SK-N-SH treated with all-trans-retinoic acid at 6 μM for 48 hours (cell line): Measurements from ENCODE around the gene PARK7.

Experiments
- ATAC-seq: fragments of 200-7000 bp; cut with Tn5 transposase; 3 replicates; pipeline ENCODE4 v1.9.1; 2020; ENCODE audit warnings: mild to moderate bottlenecking, moderate library complexity
- ARNTL ChIP-seq: fragments of 450-650 bp; formaldehyde crosslinking; IDR thresholded peaks from 2 replicates; pipeline ENCODE4 v1.5.0; 2020; ENCODE audit warnings: low read depth, mild to moderate bottlenecking, moderate library complexity, borderline replicate concordance
- BACH2 ChIP-seq: fragments of 250-450 bp; sonication (Bioruptor Pico); IDR thresholded peaks from 2 replicates; pipeline ENCODE4 v1.9.0; 2021; ENCODE audit warnings: mild to moderate bottlenecking, borderline replicate concordance
- CSDC2 ChIP-seq: fragments of 250-450 bp; sonication (Bioruptor Pico); IDR thresholded peaks from 2 replicates; pipeline ENCODE4 v1.5.0; 2020; ENCODE audit warnings: mild to moderate bottlenecking, moderate library complexity
- CSRNP3 ChIP-seq: fragments of 250-450 bp; sonication (Bioruptor Pico); IDR thresholded peaks from 2 replicates; pipeline ENCODE4 v1.5.1; 2021; ENCODE audit warnings: mild to moderate bottlenecking, moderate library complexity
- ESRRG ChIP-seq: fragments of 250-450 bp; sonication (Bioruptor Pico); IDR thresholded peaks from 2 replicates; pipeline ENCODE4 v1.6.1; 2021; ENCODE audit warnings: mild to moderate bottlenecking
- GLIS3 ChIP-seq: fragments of 250-450 bp; sonication (Bioruptor Pico); IDR thresholded peaks from 2 replicates; pipeline ENCODE4 v1.5.0; 2020; ENCODE audit warnings: mild to moderate bottlenecking, moderate library complexity
- ISL1 ChIP-seq: fragments of 250-450 bp; sonication (Bioruptor Pico); IDR thresholded peaks from 2 replicates; pipeline ENCODE4 v2.1.2; 2022; ENCODE audit warnings: mild to moderate bottlenecking, moderate library complexity
- OSR1 ChIP-seq: fragments of 250-450 bp; sonication (Bioruptor Pico); IDR thresholded peaks from 2 replicates; pipeline ENCODE4 v1.8.0; 2022; ENCODE audit warnings: moderate library complexity, mild to moderate bottlenecking, inconsistent platforms
- PATZ1 ChIP-seq: fragments of 250-450 bp; sonication (Bioruptor Pico); IDR thresholded peaks from 2 replicates; pipeline ENCODE4 v1.8.0; 2020; ENCODE audit warnings: mild to moderate bottlenecking, moderate library complexity, borderline replicate concordance
- POU6F1 ChIP-seq: fragments of 250-450 bp; sonication (Bioruptor Pico); IDR thresholded peaks from 2 replicates; pipeline ENCODE4 v1.8.0; 2021; ENCODE audit warnings: low read depth, mild to moderate bottlenecking, moderate library complexity, borderline replicate concordance
- PPARA ChIP-seq: fragments of 250-450 bp; sonication (Bioruptor Pico); IDR thresholded peaks from 2 replicates; pipeline ENCODE4 v1.5.0; 2020; ENCODE audit warnings: mild to moderate bottlenecking, borderline replicate concordance
- RARB ChIP-seq: fragments of 250-450 bp; sonication (Bioruptor Pico); IDR thresholded peaks from 2 replicates; pipeline ENCODE4 v1.8.0; 2021; ENCODE audit warnings: mild to moderate bottlenecking, moderate library complexity
- SNAI2 ChIP-seq: fragments of 250-450 bp; sonication (Bioruptor Pico); IDR thresholded peaks from 2 replicates; pipeline ENCODE4 v1.5.0; 2020; ENCODE audit warnings: mild to moderate bottlenecking, moderate library complexity
- TCF4 ChIP-seq: fragments of 250-450 bp; sonication (Bioruptor Pico); IDR thresholded peaks from 2 replicates; pipeline ENCODE4 v1.8.0; 2021; ENCODE audit warnings: mild to moderate bottlenecking, moderate library complexity, borderline replicate concordance
- TOX ChIP-seq: fragments of 250-450 bp; sonication (Bioruptor Pico); IDR thresholded peaks from 2 replicates; pipeline ENCODE4 v1.8.0; 2021; ENCODE audit warnings: mild to moderate bottlenecking, moderate library complexity, borderline replicate concordance
- TSHZ2 ChIP-seq: fragments of 250-450 bp; sonication (Bioruptor Pico); IDR thresholded peaks from 2 replicates; pipeline ENCODE4 v1.5.0; 2020; ENCODE audit warnings: mild to moderate bottlenecking, moderate library complexity
- ZC3H10 ChIP-seq: fragments of 250-450 bp; sonication (Bioruptor Pico); IDR thresholded peaks from 2 replicates; pipeline ENCODE4 v1.5.1; 2021; ENCODE audit warnings: mild to moderate bottlenecking, moderate library complexity
- ZFP3 ChIP-seq: fragments of 250-450 bp; sonication (Bioruptor Pico); IDR thresholded peaks from 2 replicates; pipeline ENCODE4 v1.5.0; 2020; ENCODE audit warnings: mild to moderate bottlenecking, moderate library complexity
- ZNF565 ChIP-seq: fragments of 450-650 bp; formaldehyde crosslinking; conservative IDR thresholded peaks from 2 replicates; pipeline ENCODE4 v1.5.0; 2020; ENCODE audit warnings: low read depth, mild to moderate bottlenecking, moderate library complexity
- ZNF70 ChIP-seq: fragments of 450-650 bp; formaldehyde crosslinking; IDR thresholded peaks from 2 replicates; pipeline ENCODE4 v1.5.0; 2020; ENCODE audit warnings: mild to moderate bottlenecking, moderate library complexity
- ZNF8 ChIP-seq: fragments of 450-650 bp; formaldehyde crosslinking; IDR thresholded peaks from 2 replicates; pipeline ENCODE4 v1.5.0; 2020; ENCODE audit warnings: mild to moderate bottlenecking, moderate library complexity
- TF ChIP-seq, protein P1 (sequence below): fragments of 250-450 bp; sonication (Bioruptor Pico); IDR thresholded peaks from 2 replicates; pipeline ENCODE4 v1.5.1; 2020; ENCODE audit warnings: low read depth, mild to moderate bottlenecking, moderate library complexity

The PARK7 gene

DNA sequence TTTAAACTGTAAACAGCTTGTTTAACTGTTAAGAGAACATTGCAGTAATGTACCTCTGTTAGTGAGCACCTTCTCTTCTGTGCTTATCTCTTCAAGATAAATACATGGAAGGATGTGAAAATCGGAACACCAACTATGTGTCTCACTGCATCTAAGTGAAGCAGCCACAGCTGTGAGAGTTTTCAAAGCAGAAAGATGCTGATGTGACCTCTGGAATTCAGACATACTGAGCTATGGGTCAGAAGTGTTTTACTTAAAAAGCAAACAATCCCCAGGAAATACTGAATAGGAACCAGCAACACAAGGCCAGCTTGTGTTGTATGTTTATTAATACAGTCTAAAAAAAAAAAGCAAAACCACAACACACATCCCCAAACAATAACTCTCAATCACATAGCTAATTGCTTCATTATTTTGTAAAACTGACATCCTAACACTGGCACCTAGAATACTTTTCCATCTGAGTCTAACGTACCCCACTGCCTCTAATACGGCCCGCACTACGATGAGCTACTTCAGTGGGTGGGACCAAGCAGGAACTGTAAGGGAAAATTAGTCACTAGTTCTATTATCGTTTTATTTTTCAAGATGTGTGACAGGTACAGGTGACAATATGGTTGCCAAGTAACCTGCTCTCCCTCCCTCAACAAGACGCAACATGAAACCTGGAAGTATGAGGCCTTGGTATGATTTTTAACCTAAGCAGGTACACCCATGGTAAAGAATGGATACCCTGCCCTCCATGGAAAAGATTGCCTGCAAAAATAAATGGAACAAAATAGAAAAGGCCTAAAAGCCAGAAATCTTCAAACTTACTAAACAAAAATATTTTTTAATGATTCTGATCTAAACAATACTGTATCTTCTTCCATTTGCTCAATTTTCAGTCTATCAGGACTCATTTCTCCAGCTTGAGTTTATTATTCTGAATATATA is 50.7 kb downstream of the PARK7 start:
- TF ChIP-seq ESRRG (CRISPR knock-in tag) (no peak), ZNF8 (no peak), PATZ1 (CRISPR knock-in tag) (no peak), ZFP3 (CRISPR knock-in tag) (no peak), BACH2 (no peak), ISL1 (CRISPR knock-in tag) (no peak), RARB (CRISPR knock-in tag) (no peak), TSHZ2 (CRISPR knock-in tag) (no peak), PPARA (CRISPR knock-in tag) (no peak), CSRNP3 (CRISPR knock-in tag) (no peak), CSDC2 (CRISPR knock-in tag) (no peak), ZNF70 (CRISPR knock-in tag) (no peak), POU6F1 (no peak), ZNF565 (CRISPR knock-in tag) (no peak)
- ATAC-seq: no peak

DNA sequence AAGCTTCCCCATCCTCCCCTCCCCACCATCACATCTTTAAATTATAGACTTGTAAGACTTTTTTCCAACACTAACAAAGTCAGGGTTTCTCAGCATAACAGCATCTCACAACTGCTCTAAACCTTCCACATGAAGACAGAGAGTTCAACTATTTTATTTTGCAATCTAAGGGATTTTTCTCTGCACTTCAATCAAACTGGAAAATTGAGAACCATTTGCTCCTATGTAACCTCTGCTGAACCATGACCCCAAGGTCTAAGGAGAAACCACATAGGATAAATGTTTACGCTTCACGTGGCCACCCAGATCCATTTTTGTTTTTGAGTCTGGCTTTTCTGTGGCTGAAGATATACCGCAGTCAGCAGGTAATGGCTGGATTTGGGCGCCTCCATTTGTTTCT is 51.4 kb downstream of the PARK7 start:
- no peak for ATAC-seq
- TF ChIP-seq, protein P1, sequence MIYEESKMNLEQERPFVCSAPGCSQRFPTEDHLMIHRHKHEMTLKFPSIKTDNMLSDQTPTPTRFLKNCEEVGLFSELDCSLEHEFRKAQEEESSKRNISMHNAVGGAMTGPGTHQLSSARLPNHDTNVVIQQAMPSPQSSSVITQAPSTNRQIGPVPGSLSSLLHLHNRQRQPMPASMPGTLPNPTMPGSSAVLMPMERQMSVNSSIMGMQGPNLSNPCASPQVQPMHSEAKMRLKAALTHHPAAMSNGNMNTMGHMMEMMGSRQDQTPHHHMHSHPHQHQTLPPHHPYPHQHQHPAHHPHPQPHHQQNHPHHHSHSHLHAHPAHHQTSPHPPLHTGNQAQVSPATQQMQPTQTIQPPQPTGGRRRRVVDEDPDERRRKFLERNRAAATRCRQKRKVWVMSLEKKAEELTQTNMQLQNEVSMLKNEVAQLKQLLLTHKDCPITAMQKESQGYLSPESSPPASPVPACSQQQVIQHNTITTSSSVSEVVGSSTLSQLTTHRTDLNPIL (CRISPR knock-in tag): no peak
- TF ChIP-seq ZNF70 (CRISPR knock-in tag): no peak
- no peak for TF ChIP-seq ZNF565 (CRISPR knock-in tag)
- no peak for TF ChIP-seq ESRRG (CRISPR knock-in tag)
- TF ChIP-seq CSDC2 (CRISPR knock-in tag): no peak

GRCh38 chr1:8013399-8013798 is 51.9 kb downstream of the PARK7 start:
- no peak for ATAC-seq
- TF ChIP-seq GLIS3 (CRISPR knock-in tag) (no peak), ZC3H10 (CRISPR knock-in tag) (no peak), ZNF8 (no peak), SNAI2 (CRISPR knock-in tag) (no peak), POU6F1 (no peak), BACH2 (no peak), OSR1 (CRISPR knock-in tag) (no peak), ISL1 (CRISPR knock-in tag) (no peak), ZFP3 (CRISPR knock-in tag) (no peak), RARB (CRISPR knock-in tag) (no peak), TCF4 (no peak), ARNTL (CRISPR knock-in tag) (no peak), CSRNP3 (CRISPR knock-in tag) (no peak), TOX (no peak), CSDC2 (CRISPR knock-in tag) (no peak), PPARA (CRISPR knock-in tag) (no peak)
- TF ChIP-seq, protein P1 (CRISPR knock-in tag): no peak
